Cardiac fibroblast (primary cell): Measurements from ENCODE around the gene LSM3.

ENCODE experiments used
- DNase-seq, 2 donors: peaks; one replicate each; pipeline versions ENCODE4 v3.0.0 to v3.0.0-alpha.2; 2010; ENCODE audit warnings: low read depth in 2 of 2
- H3K4me3 ChIP-seq, 2 donors: replicated peaks in 1 of 2; 1 replicate in 1 of 2; 2 replicates in 1 of 2; pipeline ENCODE4 v1.5.1; 2011; ENCODE audit warnings: low read depth in 2 of 2, low read length in 2 of 2, mild to moderate bottlenecking in 2 of 2, moderate library complexity in 1 of 2
- CTCF ChIP-seq: IDR thresholded peaks from one replicate; pipeline ENCODE4 v1.5.1; 2011; ENCODE audit warnings: low read depth, mild to moderate bottlenecking, low read length, inconsistent platforms

LSM3 gene

GRCh38 chr3:14166877-14167603 is 11.6 kb upstream of the LSM3 start:
- TF ChIP-seq CTCF = no peak
- peak in 1 of 2 donors; percentile 43 for DNase-seq
- no peak overlapping the region for H3K4me3 ChIP-seq

DNA sequence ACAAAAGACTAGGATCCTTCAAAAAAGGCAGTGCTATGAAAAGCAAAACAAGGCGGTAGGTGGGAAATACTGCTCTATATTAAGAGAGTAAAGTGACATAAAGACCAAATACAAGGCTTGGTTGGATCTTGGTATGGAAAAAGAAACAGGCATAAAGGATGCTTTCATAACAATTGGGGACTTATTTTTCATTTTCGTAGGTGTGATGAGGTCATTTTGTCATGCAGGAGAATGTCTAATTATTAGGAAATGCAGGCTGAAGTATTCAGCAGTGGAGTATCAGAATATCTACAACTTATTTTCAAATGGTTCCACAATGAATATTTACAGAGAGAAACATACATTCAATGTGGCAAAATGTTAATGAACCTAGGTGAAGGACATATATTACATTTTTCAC is 9.2 kb upstream of the LSM3 start:
- TF ChIP-seq CTCF = no peak
- H3K4me3 ChIP-seq = no peak overlapping the region
- DNase-seq = no peak

- TF ChIP-seq CTCF = no peak
- no peak overlapping the region for H3K4me3 ChIP-seq
- DNase-seq = peak in 1 of 2 donors; percentile 27
Observed at GRCh38 chr3:14169871-14170270, 8.7 kb upstream of the LSM3 start.

DNA sequence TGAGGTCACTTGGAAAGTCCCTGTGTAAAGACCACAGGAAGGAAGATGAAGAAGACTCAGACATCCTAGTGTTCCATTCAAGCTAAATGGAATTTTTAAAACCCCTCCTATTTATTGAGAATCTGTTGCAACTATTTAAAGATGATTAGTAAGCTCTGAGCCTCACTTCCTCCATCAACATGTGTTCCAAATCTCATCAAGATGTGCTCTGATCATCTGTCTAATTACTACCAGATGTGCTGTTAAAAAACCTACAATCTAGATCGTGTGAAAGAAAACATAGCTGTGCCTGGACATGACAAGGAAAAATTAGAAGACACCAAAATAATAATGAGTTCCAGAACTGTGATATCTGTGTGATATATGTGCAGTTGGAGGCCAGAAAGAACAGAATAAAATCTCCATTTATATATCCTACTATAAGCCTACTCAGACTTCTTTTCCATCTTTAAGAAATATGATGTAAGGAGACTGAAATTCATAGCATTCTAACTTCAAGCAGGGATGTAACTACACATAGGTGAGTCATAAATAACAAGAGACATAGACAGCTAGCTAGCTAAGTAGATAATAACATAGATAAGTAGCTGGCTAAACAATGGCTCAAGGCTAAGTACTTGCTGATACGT is 8.0 kb upstream of the LSM3 start:
- peak; percentile 10 to 82 for DNase-seq
- TF ChIP-seq CTCF = no peak

DNA sequence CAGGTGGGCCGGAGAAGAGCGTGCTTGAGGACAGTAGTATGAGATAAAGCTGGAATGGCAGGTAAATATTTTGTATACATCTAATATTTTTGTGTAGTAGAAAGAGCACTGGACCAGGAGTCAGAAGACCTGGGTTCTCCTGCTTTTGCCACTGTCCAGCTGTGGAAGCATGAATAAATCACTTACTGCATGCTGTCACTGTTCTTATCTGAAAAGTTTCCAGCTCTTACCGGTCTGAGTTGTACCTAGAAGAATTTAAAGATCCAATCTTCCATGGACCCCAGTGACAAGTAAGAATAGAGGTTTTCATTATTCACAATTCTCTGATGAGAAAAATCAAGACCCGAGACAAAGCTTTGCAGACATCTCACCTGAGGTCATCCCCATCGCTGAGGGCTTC is 6.1 kb upstream of the LSM3 start:
- no peak for DNase-seq
- no peak for TF ChIP-seq CTCF
- no peak overlapping the region for H3K4me3 ChIP-seq

More for the DNA sequence above, 8.0 kb upstream of the LSM3 start:
- no peak overlapping the region for H3K4me3 ChIP-seq

- DNase-seq = peak; percentile 18 to 42
- no peak overlapping the region for H3K4me3 ChIP-seq
- no peak for TF ChIP-seq CTCF
Observed at GRCh38 chr3:14174483-14174882, 4.1 kb upstream of the LSM3 start.
